Activated naive CD4-positive, alpha-beta T cell treated with anti-CD3 and anti-CD28 coated beads for 36 hours (primary cell): ENCODE results near the gene LCORL. TPM values are rescaled to one million over a fixed set of nuclear protein-coding genes. Genes with fewer than 3 reads are reported as not detected.

Experiments used
- CTCF ChIA-PET: fragments of 350-600 bp; sonication (Branson Sonifier 250); formaldehyde crosslinking; loops from one replicate; lab custom pipeline; 2021; ENCODE audit warnings: antibody characterized with exemption; lab: Charles Lee
- DNase-seq: peaks from one replicate; pipeline ENCODE4 v3.0.0-alpha.2; 2020
- H3K27ac Mint-ChIP-seq: one replicate; pipeline ENCODE4 v1.8.0; 2021; ENCODE audit warnings: mild to moderate bottlenecking, mixed read lengths
- H3K27me3 Mint-ChIP-seq: one replicate; pipeline ENCODE4 v1.8.0; 2021; ENCODE audit warnings: low read depth, mixed read lengths
- H3K36me3 Mint-ChIP-seq: one replicate; pipeline ENCODE4 v1.8.0; 2021; ENCODE audit warnings: low read depth, mixed read lengths
- H3K4me1 Mint-ChIP-seq: one replicate; pipeline ENCODE4 v1.8.0; 2021; ENCODE audit warnings: low read depth, mixed read lengths
- H3K4me3 Mint-ChIP-seq: one replicate; pipeline ENCODE4 v1.8.0; 2021; ENCODE audit warnings: mild to moderate bottlenecking, moderate library complexity, mixed read lengths
- H3K9me3 Mint-ChIP-seq: one replicate; pipeline ENCODE4 v1.8.0; 2021; ENCODE audit warnings: mixed read lengths
- intact Hi-C: fragments of 100-400 bp; cut with micrococcal nuclease; formaldehyde crosslinking; loops from one replicate; pipeline ENCODE4 v1.15.1; 2023
- total RNA-seq, 2 experiments: library from RNA; stranded (reverse); gene quantifications; one replicate each; pipeline ENCODE4 v1.2.3, GENCODE V29; 2021

LCORL gene
- total RNA-seq, 2 experiments from 2014 or later: 8.6 to 9.4 TPM

GRCh38 chr4:17961249-17961648, 60.3 kb downstream of the LCORL start:
- intact Hi-C loops: no loop called here
- CTCF ChIA-PET: no interaction called here
- H3K27me3 Mint-ChIP-seq: no peaks in the 10 kb centered on the region

GRCh38 chr4:17958181-17958580, 63.4 kb downstream of the LCORL start:
- no peak overlapping the region for H3K27ac Mint-ChIP-seq

More at GRCh38 chr4:17961249-17961648, 60.3 kb downstream of the LCORL start:
- Mint-ChIP-seq H3K4me1 (peaks cover 2% of the 10 kb centered on the region), H3K9me3 (peaks cover 2% of the 10 kb centered on the region), H3K4me3 (no peak overlapping the region), H3K27ac (no peak overlapping the region), H3K36me3 (peaks cover 27% of the 10 kb centered on the region)
- no peak for DNase-seq

GRCh38 chr4:17957688-17958087, 63.9 kb downstream of the LCORL start:
- peaks cover 2% of the 10 kb centered on the region for H3K9me3 Mint-ChIP-seq
- H3K27ac Mint-ChIP-seq: no peak overlapping the region
- CTCF ChIA-PET: no interaction called here
- H3K4me3 Mint-ChIP-seq: no peak overlapping the region
- peaks cover 2% of the 10 kb centered on the region for H3K4me1 Mint-ChIP-seq
- DNase-seq: no peak
- intact Hi-C loops: no loop called here
- H3K36me3 Mint-ChIP-seq: peaks cover 54% of the 10 kb centered on the region
- no peaks in the 10 kb centered on the region for H3K27me3 Mint-ChIP-seq

More at GRCh38 chr4:17958181-17958580, 63.4 kb downstream of the LCORL start:
- intact Hi-C loops: no loop called here
- no peak for DNase-seq
- peaks cover 2% of the 10 kb centered on the region for H3K9me3 Mint-ChIP-seq
- H3K27me3 Mint-ChIP-seq: no peaks in the 10 kb centered on the region
- no peak overlapping the region for H3K4me3 Mint-ChIP-seq
- H3K36me3 Mint-ChIP-seq: peaks cover 51% of the 10 kb centered on the region
- H3K4me1 Mint-ChIP-seq: peaks cover 2% of the 10 kb centered on the region
- CTCF ChIA-PET: no interaction called here

GRCh38 chr4:17956245-17956644, 65.3 kb downstream of the LCORL start:
- Mint-ChIP-seq H3K36me3 (peaks cover 46% of the 10 kb centered on the region), H3K4me1 (peaks cover 2% of the 10 kb centered on the region), H3K4me3 (no peak overlapping the region), H3K27me3 (no peaks in the 10 kb centered on the region), H3K27ac (no peak overlapping the region), H3K9me3 (peaks cover 2% of the 10 kb centered on the region)
- intact Hi-C loops: no loop called here
- no peak for DNase-seq
- CTCF ChIA-PET: no interaction called here

- no peak overlapping the region for H3K27ac Mint-ChIP-seq
- H3K4me1 Mint-ChIP-seq: no peaks in the 10 kb centered on the region
- no peaks in the 10 kb centered on the region for H3K9me3 Mint-ChIP-seq
- H3K27me3 Mint-ChIP-seq: no peaks in the 10 kb centered on the region
- no peak for DNase-seq
- intact Hi-C loops: no loop called here
- no peak overlapping the region for H3K4me3 Mint-ChIP-seq
- H3K36me3 Mint-ChIP-seq: peaks cover 9% of the 10 kb centered on the region
- CTCF ChIA-PET: no interaction called here
Measured at GRCh38 chr4:17945303-17945702, 76.3 kb downstream of the LCORL start.

GRCh38 chr4:17941731-17942130, 79.8 kb downstream of the LCORL start:
- DNase-seq: no peak
- Mint-ChIP-seq H3K9me3 (peaks cover under 1% of the 10 kb centered on the region), H3K27ac (no peak overlapping the region), H3K4me1 (no peaks in the 10 kb centered on the region), H3K27me3 (no peaks in the 10 kb centered on the region), H3K4me3 (no peak overlapping the region), H3K36me3 (peaks cover 9% of the 10 kb centered on the region)
- intact Hi-C loops: no loop called here
- CTCF ChIA-PET: interaction anchor here (0.6 to 1.1 kb wide), 2 partner anchors 19 to 401 kb away, joined by 3 read pairs; no protein-coding TSS in a partner anchor

- Mint-ChIP-seq H3K4me3 (no peak overlapping the region), H3K36me3 (peaks cover 16% of the 10 kb centered on the region), H3K27ac (no peak overlapping the region), H3K9me3 (peaks cover 3% of the 10 kb centered on the region), H3K4me1 (no peaks in the 10 kb centered on the region), H3K27me3 (no peaks in the 10 kb centered on the region)
- CTCF ChIA-PET: no interaction called here
- intact Hi-C loops: loop anchor here (10.0 kb wide), 1 partner anchor 656 kb away; no protein-coding TSS in a partner anchor
- DNase-seq: no peak
Measured at GRCh38 chr4:17939054-17939453, 82.5 kb downstream of the LCORL start.

- CTCF ChIA-PET: no interaction called here
- intact Hi-C loops: loop anchor here (10.0 kb wide), 1 partner anchor 661 kb away; no protein-coding TSS in a partner anchor
Measured at GRCh38 chr4:17934286-17934685, 87.3 kb downstream of the LCORL start.

GRCh38 chr4:17933126-17933525, 88.4 kb downstream of the LCORL start:
- CTCF ChIA-PET: no interaction called here
- Mint-ChIP-seq H3K27ac (no peak overlapping the region), H3K27me3 (no peaks in the 10 kb centered on the region), H3K9me3 (peaks cover 10% of the 10 kb centered on the region), H3K4me1 (no peaks in the 10 kb centered on the region), H3K36me3 (peaks cover 19% of the 10 kb centered on the region), H3K4me3 (no peak overlapping the region)
- intact Hi-C loops: loop anchor here (10.0 kb wide), 1 partner anchor 662 kb away; no protein-coding TSS in a partner anchor
- no peak for DNase-seq

More at GRCh38 chr4:17934286-17934685, 87.3 kb downstream of the LCORL start:
- no peaks in the 10 kb centered on the region for H3K27me3 Mint-ChIP-seq
- no peaks in the 10 kb centered on the region for H3K4me1 Mint-ChIP-seq
- H3K27ac Mint-ChIP-seq: no peak overlapping the region
- peaks cover 23% of the 10 kb centered on the region for H3K36me3 Mint-ChIP-seq
- H3K9me3 Mint-ChIP-seq: peaks cover 10% of the 10 kb centered on the region
- no peak overlapping the region for H3K4me3 Mint-ChIP-seq
- DNase-seq: no peak

- Mint-ChIP-seq H3K9me3 (peaks cover 10% of the 10 kb centered on the region), H3K27me3 (no peaks in the 10 kb centered on the region), H3K27ac (no peak overlapping the region), H3K4me3 (no peak overlapping the region), H3K4me1 (no peaks in the 10 kb centered on the region), H3K36me3 (peaks cover 19% of the 10 kb centered on the region)
- CTCF ChIA-PET: no interaction called here
- DNase-seq: no peak
- intact Hi-C loops: loop anchor here (10.0 kb wide), 1 partner anchor 663 kb away; no protein-coding TSS in a partner anchor
Measured at GRCh38 chr4:17932041-17932440, 89.5 kb downstream of the LCORL start.

GRCh38 chr4:17930256-17930655, 91.3 kb downstream of the LCORL start:
- intact Hi-C loops: loop anchor here (10.0 kb wide), 1 partner anchor 665 kb away; no protein-coding TSS in a partner anchor
- DNase-seq: no peak
- Mint-ChIP-seq H3K27me3 (no peaks in the 10 kb centered on the region), H3K9me3 (peaks cover 8% of the 10 kb centered on the region), H3K4me1 (no peaks in the 10 kb centered on the region), H3K36me3 (peaks cover 16% of the 10 kb centered on the region), H3K4me3 (no peak overlapping the region), H3K27ac (no peak overlapping the region)
- CTCF ChIA-PET: no interaction called here

GRCh38 chr4:17924189-17924588, 97.4 kb downstream of the LCORL start:
- peaks cover 3% of the 10 kb centered on the region for H3K9me3 Mint-ChIP-seq
- peaks cover 21% of the 10 kb centered on the region for H3K36me3 Mint-ChIP-seq
- no peaks in the 10 kb centered on the region for H3K27me3 Mint-ChIP-seq
- H3K4me3 Mint-ChIP-seq: no peak overlapping the region
- no peaks in the 10 kb centered on the region for H3K4me1 Mint-ChIP-seq
- intact Hi-C loops: no loop called here
- no peak overlapping the region for H3K27ac Mint-ChIP-seq
- DNase-seq: no peak
- CTCF ChIA-PET: no interaction called here

GRCh38 chr4:17921451-17921850, 100.1 kb downstream of the LCORL start:
- DNase-seq: no peak
- intact Hi-C loops: no loop called here
- H3K36me3 Mint-ChIP-seq: peaks cover 26% of the 10 kb centered on the region
- no peak overlapping the region for H3K27ac Mint-ChIP-seq
- H3K9me3 Mint-ChIP-seq: peaks cover 5% of the 10 kb centered on the region
- no peaks in the 10 kb centered on the region for H3K27me3 Mint-ChIP-seq
- CTCF ChIA-PET: no interaction called here
- H3K4me1 Mint-ChIP-seq: no peaks in the 10 kb centered on the region
- no peak overlapping the region for H3K4me3 Mint-ChIP-seq
